Cardiac septum (tissue), 1 donor: ENCODE measurements around the gene EEIG1. TPM values are rescaled to one million over a fixed set of nuclear protein-coding genes. Genes with fewer than 3 reads are reported as not detected.
A peak's percentile ranks its signal among the peaks of the same experiment; 100 is the strongest.

Experiments used
- DNase-seq: peaks from one replicate; pipeline ENCODE4 v3.0.0-alpha.2; 2020; ENCODE audit warnings: low spot score
- intact Hi-C: fragments of 100-400 bp; cut with DNase I; formaldehyde crosslinking; loops from one replicate; pipeline ENCODE4 v1.14.0; 2022
- total RNA-seq: library from RNA; stranded (reverse); fragmentation: NEBNext Ultra II Directional; extraction: Animal tissue kit (Norgen Biotek cat#: 25700); gene quantifications from one replicate; pipeline ENCODE4 v1.2.1, GENCODE V29; 2021
- donor health status: DM: no; HTN: no; CAD: no.

EEIG1 gene
- total RNA-seq, 1 donor from 2014 or later = 24.1 TPM

- DNase-seq = no peak
- intact Hi-C loops = no loop called here
These were observed 34.8 kb downstream of the EEIG1 start for GRCh38 chr9:127945942-127946341.

DNA sequence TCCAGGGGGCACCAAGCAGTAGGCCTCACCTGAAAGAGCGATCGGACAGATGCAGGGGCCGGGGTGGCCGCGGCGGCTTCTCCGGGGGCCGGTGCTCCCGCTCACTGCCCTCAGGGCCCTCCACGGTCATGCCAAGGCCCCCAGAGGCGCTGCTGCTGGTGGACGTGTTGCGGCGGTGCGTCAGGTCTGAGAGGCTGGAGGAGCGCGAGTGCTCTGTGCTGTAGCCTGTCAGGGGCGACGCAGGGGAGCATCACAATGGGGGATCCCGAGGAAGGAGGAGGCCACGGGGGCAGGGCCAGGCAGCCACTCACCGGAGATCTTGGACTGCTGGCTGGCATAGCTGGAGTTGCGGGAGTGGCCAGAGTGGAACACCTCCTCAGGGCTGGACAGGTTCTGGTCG lies 35.5 kb downstream of the EEIG1 start:
- intact Hi-C loops = no loop called here
- DNase-seq = no peak

GRCh38 chr9:127944586-127945218 lies 36.1 kb downstream of the EEIG1 start:
- intact Hi-C loops = no loop called here

DNA sequence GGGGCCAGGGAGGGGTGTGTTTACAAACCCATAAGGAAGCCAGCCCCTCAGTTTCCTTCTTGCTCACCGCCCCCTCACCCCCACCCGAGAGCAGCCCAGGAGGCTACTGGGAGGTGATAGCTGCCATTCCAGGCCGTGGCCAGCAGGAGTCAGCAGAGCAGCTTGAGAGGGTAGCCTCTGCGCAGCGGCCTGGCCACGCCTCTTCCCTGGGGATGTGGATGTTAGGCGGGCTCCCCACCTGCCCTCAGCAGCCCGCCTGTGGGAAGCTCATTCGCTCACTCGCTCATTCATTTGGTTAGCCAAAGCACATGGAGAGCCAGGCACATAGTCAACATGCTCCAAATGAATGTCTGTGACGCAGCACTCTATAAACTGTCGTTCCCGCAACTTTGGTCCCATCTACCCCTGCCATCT lies 37.1 kb downstream of the EEIG1 start:
- intact Hi-C loops = loop anchor here (1.0 kb wide), 2 partner anchors 92 to 174 kb away; no protein-coding TSS in a partner anchor
- peak; percentile 93 for DNase-seq

More at GRCh38 chr9:127944586-127945218, 36.1 kb downstream of the EEIG1 start:
- DNase-seq = no peak

- no peak for DNase-seq
- intact Hi-C loops = loop anchor here (1.0 kb wide), 2 partner anchors 92 to 174 kb away; no protein-coding TSS in a partner anchor
These were observed 37.7 kb downstream of the EEIG1 start for GRCh38 chr9:127943011-127943662.

GRCh38 chr9:127942216-127943010 lies 38.4 kb downstream of the EEIG1 start:
- DNase-seq = peak; percentile 90
- intact Hi-C loops = loop anchor here (1.0 kb wide), 2 partner anchors 93 to 175 kb away; no protein-coding TSS in a partner anchor

DNA sequence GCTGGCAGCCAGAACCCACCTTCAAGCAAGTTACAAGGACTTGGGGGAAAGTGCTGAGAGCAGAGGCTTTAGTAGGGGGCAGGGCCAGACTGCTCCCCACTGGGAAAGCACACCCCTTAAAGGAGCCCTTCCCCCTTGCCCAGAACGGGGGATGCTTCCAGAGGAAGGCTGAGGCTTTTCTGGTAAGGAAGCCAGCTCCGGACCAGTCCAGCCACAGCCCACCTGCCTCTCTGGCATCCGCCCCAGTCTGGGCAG lies 38.9 kb downstream of the EEIG1 start:
- no peak for DNase-seq
- intact Hi-C loops = no loop called here

DNA sequence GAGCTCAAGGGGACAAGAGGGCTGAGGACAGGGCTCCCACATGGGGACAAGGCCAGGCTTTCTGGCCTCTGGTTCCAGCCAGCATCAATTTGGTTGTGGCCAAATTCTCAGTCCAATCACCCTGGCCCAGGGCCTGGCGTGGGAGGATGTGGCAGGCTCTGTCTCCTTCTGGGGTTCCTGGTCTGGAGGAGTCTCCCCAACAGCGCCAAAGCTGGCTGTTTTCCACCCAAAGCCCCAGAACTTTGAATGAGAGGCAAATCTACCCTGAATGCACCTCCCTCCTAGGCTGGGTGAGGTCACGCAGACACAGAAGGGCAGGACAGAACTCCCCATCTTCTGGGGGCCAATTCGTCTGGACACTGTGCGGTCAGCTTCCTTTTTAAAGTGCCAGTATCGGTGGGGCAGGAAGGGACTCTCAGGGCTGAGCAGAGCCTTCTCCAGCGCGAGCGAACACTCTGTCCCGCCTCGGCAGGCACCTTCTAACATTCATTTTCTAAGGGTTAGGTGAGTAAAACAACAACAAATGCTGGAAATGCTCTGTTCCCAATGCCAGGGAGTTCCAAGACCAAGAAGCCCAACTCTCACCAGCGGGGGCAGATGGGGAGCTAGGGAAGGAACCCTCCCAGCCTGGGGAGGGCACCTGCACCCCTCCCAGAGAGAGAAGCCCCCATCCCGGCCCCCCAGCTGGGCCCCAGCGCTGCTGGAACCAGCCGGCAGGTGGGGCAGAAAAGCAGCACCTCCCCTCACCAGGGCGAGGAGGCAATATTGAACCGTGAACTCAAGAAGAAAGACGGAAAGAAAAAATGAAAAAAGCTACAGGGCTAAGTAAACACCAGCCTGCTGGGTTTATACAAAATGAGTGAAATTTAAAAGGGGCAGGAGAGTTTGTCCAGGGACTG lies 39.5 kb downstream of the EEIG1 start:
- intact Hi-C loops = no loop called here
- no peak for DNase-seq

GRCh38 chr9:127940593-127940992 lies 40.2 kb downstream of the EEIG1 start:
- intact Hi-C loops = no loop called here
- no peak for DNase-seq

- DNase-seq = no peak
- intact Hi-C loops = no loop called here
These were observed 42.5 kb downstream of the EEIG1 start for GRCh38 chr9:127938298-127938690.

DNA sequence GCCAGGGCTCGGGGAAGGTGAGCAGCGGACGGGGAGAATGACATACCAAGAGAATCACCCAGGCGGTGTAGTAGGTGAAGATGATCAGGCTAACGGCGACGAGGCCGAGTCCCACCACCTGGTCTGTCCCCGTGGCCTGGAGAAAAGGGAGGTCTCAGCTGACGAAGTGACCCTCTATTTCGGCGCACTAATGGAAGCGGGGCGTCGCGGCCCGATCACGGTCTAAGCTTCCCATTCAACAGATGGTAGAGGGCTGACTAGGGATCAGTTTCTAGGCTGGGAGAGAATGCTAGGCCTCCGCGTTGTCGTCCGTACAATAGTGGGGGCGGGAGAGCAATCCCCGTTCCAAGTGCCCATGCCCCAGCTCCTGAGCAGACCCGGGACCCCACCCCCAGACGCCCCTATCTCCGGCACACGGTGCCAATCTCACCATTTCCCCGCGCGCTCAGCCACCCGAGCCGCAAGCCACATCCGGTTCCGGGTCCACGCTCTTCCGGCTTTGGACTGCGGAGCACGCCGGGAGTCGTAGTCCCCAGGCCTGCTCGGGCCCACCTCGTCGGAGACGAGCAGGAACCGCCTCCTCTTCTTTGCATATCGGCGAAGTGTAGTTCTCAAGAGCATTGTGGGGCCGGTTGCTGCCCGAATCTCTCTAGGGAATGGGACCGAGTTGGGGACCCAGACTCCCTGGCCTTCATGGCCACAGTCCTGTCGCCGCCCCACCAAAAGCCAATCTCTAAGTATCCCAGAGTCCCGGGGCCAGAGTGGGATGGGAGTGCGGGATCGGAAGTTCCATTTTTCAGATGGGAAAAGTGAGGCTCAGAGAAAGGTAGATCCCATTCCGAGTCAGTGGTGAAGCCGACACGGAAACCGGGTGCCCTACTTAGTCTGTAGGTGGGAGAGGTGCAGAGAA lies 43.1 kb downstream of the EEIG1 start, which contains the start of gene DPM2:
TSS of gene DPM2 (minus strand) at position 467 of the 910 bp plus-strand sequence. CDS start at position 433, 34 bp downstream.
- intact Hi-C loops = no loop called here

DNA sequence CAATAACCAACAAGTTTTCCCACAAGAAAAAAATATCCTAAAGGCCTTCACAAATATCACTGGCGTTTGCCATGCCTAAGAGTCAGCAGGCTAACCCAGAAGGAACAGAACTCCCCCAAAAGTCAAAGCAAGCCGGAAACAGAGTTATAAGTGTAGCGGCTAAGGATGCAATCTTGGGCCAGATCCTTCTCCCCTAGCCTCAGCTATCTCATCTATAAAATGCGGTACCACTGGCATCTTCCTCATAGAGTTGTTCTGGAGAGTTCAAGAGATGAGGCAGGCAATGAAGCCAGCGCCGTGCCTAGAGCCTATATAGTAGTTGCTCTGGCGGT lies 43.8 kb downstream of the EEIG1 start:
- intact Hi-C loops = no loop called here
- no peak for DNase-seq

More for the DNA sequence above, 43.1 kb downstream of the EEIG1 start, which contains the start of gene DPM2:
- DNase-seq = peak; percentile 93

DNA sequence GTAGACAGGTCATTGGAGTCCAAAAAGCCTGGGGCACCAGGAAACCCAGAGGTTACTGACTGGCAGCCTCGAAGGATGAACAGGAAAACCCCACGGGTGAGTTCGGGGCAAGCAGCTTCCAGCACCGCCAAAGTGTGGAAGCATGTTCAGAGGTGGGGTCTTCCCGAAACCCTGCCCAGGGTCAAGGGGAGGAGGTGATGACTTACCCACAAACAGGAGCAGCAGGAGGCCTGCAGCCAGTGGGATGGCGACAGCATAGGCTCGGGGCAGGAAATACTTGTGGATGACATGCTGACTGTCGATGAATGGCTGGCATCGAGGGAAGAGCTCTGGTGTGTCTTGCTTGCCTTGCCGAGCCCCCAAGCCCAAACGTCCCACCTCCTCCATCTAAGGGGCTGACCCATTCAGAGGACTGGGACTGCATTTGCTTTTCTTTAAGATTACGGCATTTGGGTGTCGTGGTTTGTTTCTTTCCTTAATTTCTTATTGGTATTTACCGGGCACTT lies 44.4 kb downstream of the EEIG1 start:
- intact Hi-C loops = no loop called here
- DNase-seq = no peak

DNA sequence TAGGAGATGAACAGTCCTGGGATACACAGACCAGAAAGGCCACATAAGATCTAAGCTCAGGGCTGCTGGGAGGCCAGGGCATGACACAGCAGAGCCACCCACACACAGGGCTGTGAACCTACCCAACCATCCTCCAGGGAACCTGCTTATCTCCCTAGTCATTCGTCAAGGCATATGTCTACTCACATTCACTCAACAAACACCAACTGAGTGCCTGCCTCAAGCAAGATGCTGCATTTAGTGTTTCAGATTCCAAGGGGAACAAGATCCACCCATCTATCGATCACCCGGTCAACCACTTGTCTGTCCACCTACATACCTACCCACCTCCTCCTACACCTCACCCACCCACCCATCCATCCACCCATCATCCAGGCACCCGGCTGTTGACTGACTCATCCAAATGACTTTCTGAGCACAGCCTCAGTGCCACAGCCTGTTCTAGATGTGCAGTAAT lies 45.0 kb downstream of the EEIG1 start:
- no peak for DNase-seq
- intact Hi-C loops = no loop called here

- no peak for DNase-seq
- intact Hi-C loops = no loop called here
These were observed 45.8 kb downstream of the EEIG1 start for GRCh38 chr9:127934986-127935385.

- DNase-seq = no peak
- intact Hi-C loops = no loop called here
These were observed 46.5 kb downstream of the EEIG1 start for GRCh38 chr9:127934248-127934647.

- DNase-seq = no peak
- intact Hi-C loops = no loop called here
These were observed 49.5 kb downstream of the EEIG1 start for GRCh38 chr9:127931092-127931881.
